Stimulated activated CD8-positive, alpha-beta memory T cell treated with anti-CD3 and anti-CD28 coated beads, Interleukin-2, amount 100 ng/mL, for 1 hour (primary cell): ENCODE results near the gene ATG14.
"Not testable (repeated sequence)": the region's sequence is repeated elsewhere in the genome, so short reads cannot be mapped to it uniquely, and the experiment has no call there.

Source experiments
- DNase-seq, 2 donors: peaks; one replicate each; pipeline ENCODE4 v3.0.0-alpha.2; 2020; ENCODE audit warnings: low read depth in 2 of 2

The ATG14 gene

GRCh38 chr14:55411426-55412389 lies at the start of gene ATG14:
TSS of gene ATG14 (minus strand) at chr14:55411830. CDS start at chr14:55411822, 8 bp downstream.
- peak; percentile 38 to 55 for DNase-seq

- DNase-seq, result no peak
Measured at GRCh38 chr14:55458800-55459515, 47.3 kb upstream of the ATG14 start.

GRCh38 chr14:55457496-55457895 lies 45.9 kb upstream of the ATG14 start:
- no peak for DNase-seq

- not testable (repeated sequence) for DNase-seq
Measured at GRCh38 chr14:55456411-55456810, 44.8 kb upstream of the ATG14 start.

- DNase-seq, result no peak
Measured at GRCh38 chr14:55454264-55455002, 42.8 kb upstream of the ATG14 start.

- DNase-seq, result no peak
Measured at GRCh38 chr14:55451950-55452349, 40.3 kb upstream of the ATG14 start.

- DNase-seq, result no peak
Measured at GRCh38 chr14:55451398-55451797, 39.8 kb upstream of the ATG14 start.

- no peak for DNase-seq
Measured at GRCh38 chr14:55450987-55451386, 39.4 kb upstream of the ATG14 start.

- no peak for DNase-seq
Measured at GRCh38 chr14:55450539-55450938, 38.9 kb upstream of the ATG14 start.

- DNase-seq, result no peak
Measured at GRCh38 chr14:55450124-55450523, 38.5 kb upstream of the ATG14 start.

GRCh38 chr14:55449116-55449515 lies 37.5 kb upstream of the ATG14 start:
- DNase-seq, result no peak

GRCh38 chr14:55448141-55448614 lies 36.5 kb upstream of the ATG14 start:
- DNase-seq, result no peak

GRCh38 chr14:55446833-55447232 lies 35.2 kb upstream of the ATG14 start:
- no peak for DNase-seq

- peak in 1 of 2 donors; percentile 17 for DNase-seq
Measured at GRCh38 chr14:55446127-55446736, 34.6 kb upstream of the ATG14 start.

GRCh38 chr14:55441286-55441685 lies 29.7 kb upstream of the ATG14 start:
- no peak for DNase-seq

GRCh38 chr14:55440385-55440784 lies 28.8 kb upstream of the ATG14 start, which contains the start of gene TBPL2:
TSS of gene TBPL2 (minus strand) at chr14:55440616. CDS start at chr14:55440449, 167 bp downstream.
- DNase-seq, result no peak

GRCh38 chr14:55438066-55438683 lies 26.5 kb upstream of the ATG14 start:
- DNase-seq, result no peak

- no peak for DNase-seq
Measured at GRCh38 chr14:55436931-55437330, 25.3 kb upstream of the ATG14 start.

GRCh38 chr14:55436519-55436918 lies 24.9 kb upstream of the ATG14 start:
- no peak for DNase-seq

GRCh38 chr14:55434805-55435174 lies 23.2 kb upstream of the ATG14 start:
- DNase-seq, result no peak
